ENCODE measurements around the gene ARHGEF2. TPM values are rescaled to one million over a fixed set of nuclear protein-coding genes. Genes with fewer than 3 reads are reported as not detected.

ARHGEF2 gene
- total and polyA plus RNA-seq, 2 donors (not counting 3 experiments of a cell fraction or from before 2014, with no cell fraction given) = 59.2 to 118 TPM

GRCh38 chr1:156014829-156015228 is 36.5 kb upstream of the ARHGEF2 start:
- Histone ChIP-seq H3K9me3 (replicated peaks; ENCODE audit: control insufficient read depth, insufficient read depth, low read length) (no peaks in the 10 kb centered on the region), H2AFZ (ENCODE audit: low read depth, low read length) (no peak overlapping the region), H3K4me3 (replicated peaks in 1 of 3; ENCODE audit: insufficient read depth in 1 of 3, low read depth in 1 of 3, low read length in 3 of 3) (no peak overlapping the region), H3K9me1 (replicated peaks; ENCODE audit: control insufficient read depth, extremely low read depth, insufficient read depth, low read length) (no peaks in the 10 kb centered on the region), H3K27ac (ENCODE audit: insufficient read depth, low read depth, low read length) (no peak overlapping the region), H3K27me3 (ENCODE audit: control insufficient read depth in 2 of 2, insufficient read depth in 2 of 2, low read length in 2 of 2) (no peaks in the 10 kb centered on the region), H3K36me3 (ENCODE audit: control insufficient read depth in 2 of 2, extremely low read depth in 1 of 2, insufficient read depth in 2 of 2, low read length in 2 of 2) (peaks cover 36 to 40% of the 10 kb centered on the region in 2 experiments), H3K79me2 (ENCODE audit: control insufficient read depth, insufficient read depth, low read length) (peaks cover 32% of the 10 kb centered on the region), H4K20me1 (replicated peaks; ENCODE audit: control insufficient read depth, extremely low read depth, insufficient read depth, low read length) (no peaks in the 10 kb centered on the region), H3K9ac (replicated peaks; ENCODE audit: extremely low read depth, insufficient read depth, low read length) (no peak overlapping the region), H3K4me1 (ENCODE audit: control insufficient read depth, extremely low read depth, insufficient read depth, low read length) (peaks cover 5% of the 10 kb centered on the region), H3K4me2 (ENCODE audit: insufficient read depth, low read length) (no peak overlapping the region)
- FAIRE-seq (no peak), DNase-seq (ENCODE audit: low read depth, low spot score) (no peak)
- BruUV-seq (replicated peaks) = no TSS peak
- intact Hi-C loops (cut with micrococcal nuclease) (no loop called here), dilution Hi-C loops (cut with MboI; ENCODE audit: extremely low pct_ligation_motif_present, low sequenced_read_pairs) (no loop called here)
- POLR2A ChIA-PET = interaction anchor here (0.7 kb wide), 1 partner anchor 220 kb away, joined by 5 read pairs; no protein-coding TSS in a partner anchor
- CTCF ChIA-PET = interaction anchor here (0.6 to 1.5 kb wide), 2 partner anchors 11 to 127 kb away, joined by 3 to 4 read pairs; no protein-coding TSS in a partner anchor
- TF ChIP-seq POLR2AphosphoS5 (IDR thresholded peaks at IDR 0.05; ENCODE audit: insufficient read depth, low read depth, low read length) (no peak), FOS (IDR thresholded peaks at IDR 0.05; ENCODE audit: borderline replicate concordance, insufficient read depth, low read length) (no peak), MYC (IDR thresholded peaks at IDR 0.05; ENCODE audit: low read depth, low read length) (no peak), EZH2 (IDR thresholded peaks at IDR 0.05; ENCODE audit: borderline replicate concordance, low read depth, low read length, severe bottlenecking) (no peak), GATA2 (IDR thresholded peaks at IDR 0.05; ENCODE audit: insufficient read depth, insufficient read length, low read depth, low read length) (no peak), JUN (IDR thresholded peaks at IDR 0.05; ENCODE audit: borderline replicate concordance, insufficient read depth, insufficient read length, low read depth) (no peak), POLR2A (IDR thresholded peaks at IDR 0.05; ENCODE audit: low read depth, low read length) (no peak)
- TF ChIP-seq, protein P1, sequence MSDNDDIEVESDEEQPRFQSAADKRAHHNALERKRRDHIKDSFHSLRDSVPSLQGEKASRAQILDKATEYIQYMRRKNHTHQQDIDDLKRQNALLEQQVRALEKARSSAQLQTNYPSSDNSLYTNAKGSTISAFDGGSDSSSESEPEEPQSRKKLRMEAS (IDR thresholded peaks at IDR 0.05; ENCODE audit: insufficient read depth, insufficient read length) = no peak
- TF ChIP-seq, protein P2, sequence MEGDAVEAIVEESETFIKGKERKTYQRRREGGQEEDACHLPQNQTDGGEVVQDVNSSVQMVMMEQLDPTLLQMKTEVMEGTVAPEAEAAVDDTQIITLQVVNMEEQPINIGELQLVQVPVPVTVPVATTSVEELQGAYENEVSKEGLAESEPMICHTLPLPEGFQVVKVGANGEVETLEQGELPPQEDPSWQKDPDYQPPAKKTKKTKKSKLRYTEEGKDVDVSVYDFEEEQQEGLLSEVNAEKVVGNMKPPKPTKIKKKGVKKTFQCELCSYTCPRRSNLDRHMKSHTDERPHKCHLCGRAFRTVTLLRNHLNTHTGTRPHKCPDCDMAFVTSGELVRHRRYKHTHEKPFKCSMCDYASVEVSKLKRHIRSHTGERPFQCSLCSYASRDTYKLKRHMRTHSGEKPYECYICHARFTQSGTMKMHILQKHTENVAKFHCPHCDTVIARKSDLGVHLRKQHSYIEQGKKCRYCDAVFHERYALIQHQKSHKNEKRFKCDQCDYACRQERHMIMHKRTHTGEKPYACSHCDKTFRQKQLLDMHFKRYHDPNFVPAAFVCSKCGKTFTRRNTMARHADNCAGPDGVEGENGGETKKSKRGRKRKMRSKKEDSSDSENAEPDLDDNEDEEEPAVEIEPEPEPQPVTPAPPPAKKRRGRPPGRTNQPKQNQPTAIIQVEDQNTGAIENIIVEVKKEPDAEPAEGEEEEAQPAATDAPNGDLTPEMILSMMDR (IDR thresholded peaks at IDR 0.05; ENCODE audit: extremely low read depth in 1 of 2, insufficient read depth in 1 of 2, low read depth in 1 of 2, low read length in 2 of 2) = no peak

All from endothelial cell of umbilical vein (primary cell).